ENCODE data around the gene GNS.

Gene GNS

GRCh38 chr12:64736771-64737170 lies 22.4 kb downstream of the GNS start:
- DNase-seq (ENCODE audit: low spot score) = no peak

- no peak for DNase-seq (ENCODE audit: low spot score)
These were observed 23.8 kb downstream of the GNS start for GRCh38 chr12:64735442-64735841.

- DNase-seq (ENCODE audit: low spot score) = peak; percentile 74
These were observed 25.3 kb downstream of the GNS start for GRCh38 chr12:64733857-64734256.

- DNase-seq (ENCODE audit: low spot score) = no peak
These were observed 27.5 kb downstream of the GNS start for GRCh38 chr12:64731683-64732082.

- DNase-seq (ENCODE audit: low spot score) = no peak
These were observed 28.6 kb downstream of the GNS start for GRCh38 chr12:64730588-64730969.

- no peak for DNase-seq (ENCODE audit: low spot score)
These were observed 29.2 kb downstream of the GNS start for GRCh38 chr12:64729909-64730587.

GRCh38 chr12:64724201-64724745 lies 34.9 kb downstream of the GNS start:
- DNase-seq (ENCODE audit: low spot score) = no peak

- no peak for DNase-seq (ENCODE audit: low spot score)
These were observed 35.6 kb downstream of the GNS start for GRCh38 chr12:64723630-64724029.

- DNase-seq (ENCODE audit: low spot score) = no peak
These were observed 36.4 kb downstream of the GNS start for GRCh38 chr12:64722835-64723234.

GRCh38 chr12:64720884-64721283 lies 38.3 kb downstream of the GNS start:
- no peak for DNase-seq (ENCODE audit: low spot score)

GRCh38 chr12:64718649-64719048 lies 40.6 kb downstream of the GNS start:
- DNase-seq (ENCODE audit: low spot score) = no peak

- no peak for DNase-seq (ENCODE audit: low spot score)
These were observed 42.3 kb downstream of the GNS start for GRCh38 chr12:64716839-64717455.

GRCh38 chr12:64716371-64716770 lies 42.8 kb downstream of the GNS start:
- DNase-seq (ENCODE audit: low spot score) = no peak

- DNase-seq (ENCODE audit: low spot score) = peak; percentile 66
These were observed 44.6 kb downstream of the GNS start for GRCh38 chr12:64714551-64714968.

- DNase-seq (ENCODE audit: low spot score) = no peak
These were observed 45.8 kb downstream of the GNS start for GRCh38 chr12:64713376-64713775.

GRCh38 chr12:64709429-64709828 lies 49.8 kb downstream of the GNS start:
- DNase-seq (ENCODE audit: low spot score) = no peak

- DNase-seq (ENCODE audit: low spot score) = no peak
These were observed 51.3 kb downstream of the GNS start for GRCh38 chr12:64707926-64708325.

GRCh38 chr12:64707362-64707761 lies 51.8 kb downstream of the GNS start:
- DNase-seq (ENCODE audit: low spot score) = no peak

- no peak for DNase-seq (ENCODE audit: low spot score)
These were observed 52.3 kb downstream of the GNS start for GRCh38 chr12:64706857-64707256.

- DNase-seq (ENCODE audit: low spot score) = no peak
These were observed 52.9 kb downstream of the GNS start for GRCh38 chr12:64706306-64706705.

GRCh38 chr12:64701283-64701682 lies 57.9 kb downstream of the GNS start:
- DNase-seq (ENCODE audit: low spot score) = no peak

GRCh38 chr12:64700532-64700931 lies 58.7 kb downstream of the GNS start:
- DNase-seq (ENCODE audit: low spot score) = no peak

- DNase-seq (ENCODE audit: low spot score) = no peak
These were observed 59.6 kb downstream of the GNS start for GRCh38 chr12:64699504-64700115.

Data from putamen (tissue), 1 donor.